SU-DHL-6 (cell line): ENCODE data around the gene PKD2.
A peak's percentile ranks its signal among the peaks of the same experiment; 100 is the strongest.

Source experiments
- H2AFZ ChIP-seq: fragments of 200-600 bp; sonication (generic); 2 replicates; pipeline ENCODE4 v1.6.1; 2014; ENCODE audit warnings: low read depth, mild to moderate bottlenecking, moderate library complexity, mixed read lengths, antibody characterized with exemption, low read length; ENCODE audit not compliant: severe bottlenecking
- H3F3A ChIP-seq: fragments of 200-600 bp; shearing (Covaris generic); 2 replicates; pipeline ENCODE4 v1.6.0; 2016; ENCODE audit warnings: antibody characterized with exemption, mild to moderate bottlenecking; ENCODE audit not compliant: insufficient read depth
- H3K27ac ChIP-seq: fragments of 200-600 bp; sonication (generic); 2 replicates; pipeline ENCODE4 v1.5.1; 2016; ENCODE audit warnings: low read depth, mild to moderate bottlenecking, low read length, moderate library complexity, mixed read lengths
- H3K27me3 ChIP-seq: fragments of 200-600 bp; sonication (generic), shearing (Covaris generic); 2 replicates; pipeline ENCODE4 v1.6.0; 2014; ENCODE audit warnings: mild to moderate bottlenecking, low read length
- H3K36me3 ChIP-seq: fragments of 200-600 bp; sonication (generic); 2 replicates; pipeline ENCODE4 v1.6.1; 2014; ENCODE audit warnings: mild to moderate bottlenecking, low read length, mixed read lengths
- H3K4me2 ChIP-seq: fragments of 300-600, 200-600 bp; shearing (Covaris generic), sonication (generic); 2 replicates; pipeline ENCODE4 v1.6.0; 2014; ENCODE audit warnings: low read length, low read depth, mild to moderate bottlenecking; ENCODE audit not compliant: poor library complexity, severe bottlenecking
- H3K4me3 ChIP-seq: fragments of 200-600 bp; sonication (generic); 2 replicates; pipeline ENCODE4 v1.5.1; 2014; ENCODE audit warnings: antibody characterized with exemption, low read length, mild to moderate bottlenecking, mixed read lengths; ENCODE audit not compliant: insufficient read depth, poor library complexity, severe bottlenecking
- H3K79me2 ChIP-seq: fragments of 200-600 bp; sonication (generic); 2 replicates; pipeline ENCODE4 v1.6.1; 2014; ENCODE audit warnings: mild to moderate bottlenecking, low read length, moderate library complexity; ENCODE audit not compliant: insufficient read depth
- H3K9ac ChIP-seq: fragments of 200-600 bp; sonication (generic); 2 replicates; pipeline ENCODE4 v1.7.0; 2014; ENCODE audit warnings: mild to moderate bottlenecking, low read length
- H3K9me2 ChIP-seq: fragments of 200-600 bp; sonication (generic); replicated peaks from 2 replicates; pipeline ENCODE4 v1.6.1; 2014; ENCODE audit warnings: low read length; ENCODE audit not compliant: insufficient read depth
- H3K9me3 ChIP-seq: fragments of 200-600 bp; sonication (generic); 2 replicates; pipeline ENCODE4 v1.6.1; 2014; ENCODE audit warnings: low read length, mixed read lengths; ENCODE audit not compliant: insufficient read depth
- H4K20me1 ChIP-seq: fragments of 200-600 bp; sonication (generic); 2 replicates; pipeline ENCODE4 v1.6.1; 2014; ENCODE audit warnings: low read depth, mild to moderate bottlenecking, antibody characterized with exemption, low read length, moderate library complexity, mixed read lengths
- EZH2phosphoT487 ChIP-seq: fragments of 200-600 bp; sonication (generic), shearing (Covaris generic); conservative IDR thresholded peaks from 2 replicates; pipeline ENCODE4 v1.6.1; 2018; ENCODE audit warnings: mild to moderate bottlenecking, antibody characterized with exemption, low read length, moderate library complexity, mixed read lengths
- TF ChIP-seq, protein P1 (sequence below): fragments of 200-600 bp; sonication (generic); IDR thresholded peaks from one replicate; pipeline ENCODE4 v1.5.1; 2017; ENCODE audit warnings: antibody characterized with exemption, mild to moderate bottlenecking, low read length, moderate library complexity; ENCODE audit not compliant: insufficient read depth, poor library complexity, severe bottlenecking

Gene PKD2

DNA sequence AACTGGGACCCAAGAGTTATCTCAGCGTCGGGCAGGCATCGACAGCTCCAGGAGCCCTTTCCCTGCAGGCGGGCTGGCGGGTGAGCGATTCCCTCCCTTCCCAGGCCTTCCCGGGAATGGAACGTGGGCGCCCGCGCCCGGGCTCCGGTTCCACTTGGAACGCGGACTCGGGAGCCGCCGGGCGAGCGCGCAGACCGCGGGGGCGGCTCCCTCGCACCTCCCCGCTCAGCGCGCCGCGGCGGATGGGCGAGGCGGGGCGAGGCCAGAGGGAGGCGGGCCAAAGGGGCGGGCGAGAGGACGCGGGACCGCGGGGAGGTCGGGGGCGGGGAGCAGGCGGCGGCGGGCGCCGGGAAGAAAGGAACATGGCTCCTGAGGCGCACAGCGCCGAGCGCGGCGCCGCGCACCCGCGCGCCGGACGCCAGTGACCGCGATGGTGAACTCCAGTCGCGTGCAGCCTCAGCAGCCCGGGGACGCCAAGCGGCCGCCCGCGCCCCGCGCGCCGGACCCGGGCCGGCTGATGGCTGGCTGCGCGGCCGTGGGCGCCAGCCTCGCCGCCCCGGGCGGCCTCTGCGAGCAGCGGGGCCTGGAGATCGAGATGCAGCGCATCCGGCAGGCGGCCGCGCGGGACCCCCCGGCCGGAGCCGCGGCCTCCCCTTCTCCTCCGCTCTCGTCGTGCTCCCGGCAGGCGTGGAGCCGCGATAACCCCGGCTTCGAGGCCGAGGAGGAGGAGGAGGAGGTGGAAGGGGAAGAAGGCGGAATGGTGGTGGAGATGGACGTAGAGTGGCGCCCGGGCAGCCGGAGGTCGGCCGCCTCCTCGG, at the start of gene PKD2:
Gene PKD2, plus strand, starts transcription at position 332 of the 818 bp plus-strand sequence. Its CDS starts 99 bp downstream, at position 431.
- Histone ChIP-seq H3K9me3 (no peaks in the 10 kb centered on the region), H3K27ac (no peak within 1 kb of the TSS), H3F3A (no peaks in the 10 kb centered on the region), H3K79me2 (no peaks in the 10 kb centered on the region), H2AFZ (no peak within 1 kb of the TSS), H3K4me2 (peak within 1 kb of the TSS; percentile 57), H4K20me1 (no peaks in the 10 kb centered on the region), H3K27me3 (no peaks in the 10 kb centered on the region), H3K9me2 (no peaks in the 10 kb centered on the region), H3K4me3 (peak within 1 kb of the TSS; percentile 50), H3K36me3 (no peaks in the 10 kb centered on the region), H3K9ac (peak within 1 kb of the TSS; percentile 54)
- no peak for TF ChIP-seq EZH2phosphoT487
- TF ChIP-seq, protein P1, sequence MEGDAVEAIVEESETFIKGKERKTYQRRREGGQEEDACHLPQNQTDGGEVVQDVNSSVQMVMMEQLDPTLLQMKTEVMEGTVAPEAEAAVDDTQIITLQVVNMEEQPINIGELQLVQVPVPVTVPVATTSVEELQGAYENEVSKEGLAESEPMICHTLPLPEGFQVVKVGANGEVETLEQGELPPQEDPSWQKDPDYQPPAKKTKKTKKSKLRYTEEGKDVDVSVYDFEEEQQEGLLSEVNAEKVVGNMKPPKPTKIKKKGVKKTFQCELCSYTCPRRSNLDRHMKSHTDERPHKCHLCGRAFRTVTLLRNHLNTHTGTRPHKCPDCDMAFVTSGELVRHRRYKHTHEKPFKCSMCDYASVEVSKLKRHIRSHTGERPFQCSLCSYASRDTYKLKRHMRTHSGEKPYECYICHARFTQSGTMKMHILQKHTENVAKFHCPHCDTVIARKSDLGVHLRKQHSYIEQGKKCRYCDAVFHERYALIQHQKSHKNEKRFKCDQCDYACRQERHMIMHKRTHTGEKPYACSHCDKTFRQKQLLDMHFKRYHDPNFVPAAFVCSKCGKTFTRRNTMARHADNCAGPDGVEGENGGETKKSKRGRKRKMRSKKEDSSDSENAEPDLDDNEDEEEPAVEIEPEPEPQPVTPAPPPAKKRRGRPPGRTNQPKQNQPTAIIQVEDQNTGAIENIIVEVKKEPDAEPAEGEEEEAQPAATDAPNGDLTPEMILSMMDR = no peak

DNA sequence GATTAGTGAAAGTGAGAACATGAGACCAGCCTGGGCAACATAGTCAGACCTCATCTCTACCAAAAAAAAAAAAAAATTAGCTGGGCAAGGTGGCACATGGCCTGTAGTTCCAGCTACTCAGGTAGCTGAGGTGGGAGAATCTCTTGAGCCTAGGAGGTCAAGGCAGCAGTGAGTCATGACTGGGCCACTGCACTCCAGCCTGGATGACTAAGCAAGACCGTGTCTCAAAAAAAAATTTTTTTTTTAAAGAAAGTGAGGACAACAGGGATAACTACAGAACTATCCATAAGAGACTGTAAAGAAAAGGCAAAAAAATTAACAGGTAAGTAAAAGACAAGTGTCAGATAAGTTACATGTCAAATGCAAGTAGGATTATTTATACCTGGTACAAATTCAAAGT, 45.4 kb upstream of the PKD2 start:
- TF ChIP-seq EZH2phosphoT487 = no peak
- TF ChIP-seq, protein P1 = no peak
- no peak overlapping the region for H3K9ac ChIP-seq
- no peak overlapping the region for H2AFZ ChIP-seq
- no peak overlapping the region for H3K4me2 ChIP-seq
- no peak overlapping the region for H3K4me3 ChIP-seq
- H3K36me3 ChIP-seq = no peaks in the 10 kb centered on the region
- H3K9me3 ChIP-seq = no peaks in the 10 kb centered on the region
- no peaks in the 10 kb centered on the region for H3F3A ChIP-seq
- no peaks in the 10 kb centered on the region for H3K9me2 ChIP-seq
- H3K27me3 ChIP-seq = no peaks in the 10 kb centered on the region
- no peak overlapping the region for H3K27ac ChIP-seq
- H4K20me1 ChIP-seq = no peaks in the 10 kb centered on the region
- H3K79me2 ChIP-seq = no peaks in the 10 kb centered on the region

DNA sequence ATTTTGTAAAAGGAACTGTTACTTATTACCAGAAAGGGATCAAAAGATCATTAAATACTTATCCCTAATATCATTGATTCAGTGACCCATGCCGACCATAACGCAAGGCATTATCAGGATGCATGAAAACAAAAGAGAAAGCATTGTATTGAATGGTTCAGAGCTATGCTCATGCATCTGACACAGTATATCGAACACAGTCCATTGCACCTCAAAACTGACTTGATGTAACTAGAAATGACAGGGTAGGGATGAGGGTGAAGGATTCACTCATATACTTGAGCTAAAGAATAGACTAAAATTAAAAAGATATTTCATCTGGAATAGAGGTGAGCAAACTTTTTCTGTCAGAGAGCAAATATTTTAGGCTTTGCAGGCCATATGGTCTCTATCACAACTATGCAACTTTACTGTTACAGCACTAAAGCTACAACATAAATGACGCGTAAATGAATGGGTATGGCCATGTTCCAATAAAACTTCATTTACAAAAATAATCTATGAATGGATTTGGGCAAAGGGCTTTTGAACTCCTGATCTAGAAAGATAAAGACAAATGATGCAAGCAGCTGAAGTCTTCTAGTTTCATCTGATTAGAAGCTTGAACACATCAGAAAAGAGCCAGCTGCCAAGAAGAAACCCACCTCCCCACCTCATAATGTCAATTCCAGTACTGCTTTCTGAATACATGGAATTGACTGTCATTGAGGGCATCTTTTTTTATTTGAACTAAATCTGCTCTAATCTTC, 44.9 kb upstream of the PKD2 start:
- Histone ChIP-seq H3F3A (no peaks in the 10 kb centered on the region), H3K27me3 (no peaks in the 10 kb centered on the region), H3K4me3 (no peak overlapping the region), H4K20me1 (no peaks in the 10 kb centered on the region), H3K79me2 (no peaks in the 10 kb centered on the region), H3K9me2 (no peaks in the 10 kb centered on the region), H2AFZ (no peak overlapping the region), H3K9me3 (no peaks in the 10 kb centered on the region), H3K27ac (no peak overlapping the region), H3K4me2 (no peak overlapping the region), H3K9ac (no peak overlapping the region), H3K36me3 (no peaks in the 10 kb centered on the region)
- TF ChIP-seq, protein P1 = no peak
